Hematopoietic multipotent progenitor cell treated with erythropoietin and hydrocortisone succinate and interleukin-3 and kit ligand, for 4 days (in vitro differentiated cells): ENCODE measurements around the gene AGAP1.

Experiments
- DNase-seq: peaks from one replicate; pipeline ENCODE4 v3.0.0-alpha.2; 2015

AGAP1 gene

GRCh38 chr2:235983016-235983415 lies 489.2 kb downstream of the AGAP1 start:
- DNase-seq: no peak

GRCh38 chr2:235984552-235984951 lies 490.7 kb downstream of the AGAP1 start:
- no peak for DNase-seq

GRCh38 chr2:235986361-235986760 lies 492.5 kb downstream of the AGAP1 start:
- DNase-seq: no peak

GRCh38 chr2:235988271-235989015 lies 494.6 kb downstream of the AGAP1 start:
- no peak for DNase-seq

- no peak for DNase-seq
Observed at GRCh38 chr2:235989591-235989990, 495.7 kb downstream of the AGAP1 start.

GRCh38 chr2:235990344-235990743 lies 496.5 kb downstream of the AGAP1 start:
- DNase-seq: no peak

GRCh38 chr2:235992024-235992423 lies 498.2 kb downstream of the AGAP1 start:
- DNase-seq: no peak

- no peak for DNase-seq
Observed at GRCh38 chr2:235996419-235996818, 502.6 kb downstream of the AGAP1 start.

- no peak for DNase-seq
Observed at GRCh38 chr2:235999011-235999410, 505.2 kb downstream of the AGAP1 start.

GRCh38 chr2:236001166-236001828 lies 507.5 kb downstream of the AGAP1 start:
- DNase-seq: no peak

GRCh38 chr2:236001854-236002253 lies 508.0 kb downstream of the AGAP1 start:
- DNase-seq: no peak

- DNase-seq: no peak
Observed at GRCh38 chr2:236008006-236008405, 514.2 kb downstream of the AGAP1 start.

- no peak for DNase-seq
Observed at GRCh38 chr2:236008857-236009256, 515.0 kb downstream of the AGAP1 start.

- DNase-seq: no peak
Observed at GRCh38 chr2:236010920-236011685, 517.3 kb downstream of the AGAP1 start.

- peak; percentile 1 for DNase-seq
Observed at GRCh38 chr2:236012155-236012554, 518.3 kb downstream of the AGAP1 start.

GRCh38 chr2:236014408-236015131 lies 520.7 kb downstream of the AGAP1 start:
- no peak for DNase-seq

- no peak for DNase-seq
Observed at GRCh38 chr2:236015171-236015570, 521.3 kb downstream of the AGAP1 start.

GRCh38 chr2:236016496-236016895 lies 522.7 kb downstream of the AGAP1 start:
- DNase-seq: no peak

GRCh38 chr2:236017446-236017845 lies 523.6 kb downstream of the AGAP1 start:
- DNase-seq: no peak

- no peak for DNase-seq
Observed at GRCh38 chr2:236019434-236019833, 525.6 kb downstream of the AGAP1 start.

- DNase-seq: no peak
Observed at GRCh38 chr2:236021499-236022057, 527.7 kb downstream of the AGAP1 start.

GRCh38 chr2:236022128-236022527 lies 528.3 kb downstream of the AGAP1 start:
- DNase-seq: no peak

GRCh38 chr2:236025892-236026291 lies 532.0 kb downstream of the AGAP1 start:
- DNase-seq: no peak
